HEK293T (cell line): ENCODE measurements around the gene HCK.
"Not testable (repeated sequence)": the region's sequence is repeated elsewhere in the genome, so short reads cannot be mapped to it uniquely, and the experiment has no call there.

Experiments used
- BHLHE40 ChIP-seq: fragments of 450-650 bp; IDR thresholded peaks from 2 replicates; pipeline ENCODE4 v1.6.1; 2016; ENCODE audit warnings: mild to moderate bottlenecking, moderate library complexity, borderline replicate concordance
- FOXK2 ChIP-seq: fragments of 450-650 bp; IDR thresholded peaks from 2 replicates; pipeline ENCODE4 v1.6.1; 2016; ENCODE audit warnings: mild to moderate bottlenecking
- FOXM1 ChIP-seq: fragments of 450-650 bp; IDR thresholded peaks from 2 replicates; pipeline ENCODE4 v1.6.1; 2017; ENCODE audit warnings: mild to moderate bottlenecking, borderline replicate concordance
- L3MBTL2 ChIP-seq: fragments of 450-650 bp; conservative IDR thresholded peaks from 2 replicates; pipeline ENCODE4 v1.6.1; 2016; ENCODE audit warnings: mild to moderate bottlenecking
- SUZ12 ChIP-seq: fragments of 450-650 bp; IDR thresholded peaks from 2 replicates; pipeline ENCODE4 v1.6.1; 2016; ENCODE audit warnings: mild to moderate bottlenecking
- TF ChIP-seq, protein P1 (sequence below): fragments of 450-650 bp; IDR thresholded peaks from 2 replicates; pipeline ENCODE4 v1.6.1; 2016

DNA sequence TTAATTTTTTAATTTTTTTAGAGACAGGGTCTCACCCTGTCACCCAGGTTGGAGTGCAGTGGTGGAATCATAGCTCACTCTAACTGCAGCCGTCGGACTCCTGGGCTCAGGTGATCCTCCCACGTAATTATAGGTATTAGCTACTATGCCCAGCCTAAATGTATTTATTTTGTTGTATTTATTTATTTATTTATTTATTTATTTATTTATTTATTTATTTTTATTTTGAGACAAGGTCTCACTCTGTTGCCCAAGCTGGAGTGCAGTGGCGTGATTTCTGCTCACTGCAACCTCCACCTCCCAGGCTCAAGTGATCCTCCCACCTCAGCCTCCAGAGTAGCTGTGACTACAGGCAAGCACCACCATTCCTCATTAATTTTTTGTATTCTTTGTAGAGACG lies 66.4 kb downstream of the HCK start:
- not testable (repeated sequence) for TF ChIP-seq SUZ12, FOXK2, L3MBTL2, FOXM1, BHLHE40
- TF ChIP-seq, protein P1, sequence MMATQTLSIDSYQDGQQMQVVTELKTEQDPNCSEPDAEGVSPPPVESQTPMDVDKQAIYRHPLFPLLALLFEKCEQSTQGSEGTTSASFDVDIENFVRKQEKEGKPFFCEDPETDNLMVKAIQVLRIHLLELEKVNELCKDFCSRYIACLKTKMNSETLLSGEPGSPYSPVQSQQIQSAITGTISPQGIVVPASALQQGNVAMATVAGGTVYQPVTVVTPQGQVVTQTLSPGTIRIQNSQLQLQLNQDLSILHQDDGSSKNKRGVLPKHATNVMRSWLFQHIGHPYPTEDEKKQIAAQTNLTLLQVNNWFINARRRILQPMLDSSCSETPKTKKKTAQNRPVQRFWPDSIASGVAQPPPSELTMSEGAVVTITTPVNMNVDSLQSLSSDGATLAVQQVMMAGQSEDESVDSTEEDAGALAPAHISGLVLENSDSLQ, result not testable (repeated sequence)
